Left kidney (tissue), 8 donors: Measurements from ENCODE around the gene IGSF11. TPM values are rescaled to one million over a fixed set of nuclear protein-coding genes. Genes with fewer than 3 reads are reported as not detected.
A peak's percentile ranks its signal among the peaks of the same experiment; 100 is the strongest.
"Not testable (repeated sequence)": the region's sequence is repeated elsewhere in the genome, so short reads cannot be mapped to it uniquely, and the experiment has no call there.

Experiments
- DNase-seq: peaks from one replicate; pipeline ENCODE4 v3.0.0-alpha.2; 2013
- long read RNA-seq, 8 donors: transcript quantifications; one replicate each; lab custom pipeline, GENCODE V29; 2026
- polyA plus RNA-seq: library from polyadenylated mRNA; unstranded; fragments of 120-200 nt; gene quantifications from one replicate; pipeline ENCODE4 v1.2.1, GENCODE V29; 2013; ENCODE audit not compliant: insufficient read length

The IGSF11 gene, protein sequence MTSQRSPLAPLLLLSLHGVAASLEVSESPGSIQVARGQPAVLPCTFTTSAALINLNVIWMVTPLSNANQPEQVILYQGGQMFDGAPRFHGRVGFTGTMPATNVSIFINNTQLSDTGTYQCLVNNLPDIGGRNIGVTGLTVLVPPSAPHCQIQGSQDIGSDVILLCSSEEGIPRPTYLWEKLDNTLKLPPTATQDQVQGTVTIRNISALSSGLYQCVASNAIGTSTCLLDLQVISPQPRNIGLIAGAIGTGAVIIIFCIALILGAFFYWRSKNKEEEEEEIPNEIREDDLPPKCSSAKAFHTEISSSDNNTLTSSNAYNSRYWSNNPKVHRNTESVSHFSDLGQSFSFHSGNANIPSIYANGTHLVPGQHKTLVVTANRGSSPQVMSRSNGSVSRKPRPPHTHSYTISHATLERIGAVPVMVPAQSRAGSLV
- 5.8 TPM for polyA plus RNA-seq
- long read RNA-seq, donor 1, partial matches to known transcripts = 0 of 1 reads
- long read RNA-seq, donor 1, other reads (novel, unspliced or antisense) = 0 of 1 reads
- long read RNA-seq, donor 2 = 0 reads
- long read RNA-seq, donor 3, partial matches to known transcripts = 0 of 2 reads
- long read RNA-seq, donor 3, other reads (novel, unspliced or antisense) = 0 of 2 reads
- long read RNA-seq, donor 4 = 0 reads
- long read RNA-seq, donor 5 = 0 reads
- long read RNA-seq, donor 6 = 0 reads
- long read RNA-seq, donor 7, partial matches to known transcripts = 0 of 2 reads
- long read RNA-seq, donor 7, other reads (novel, unspliced or antisense) = 0 of 2 reads
- long read RNA-seq, donor 8 = 0 reads

GRCh38 chr3:119034256-119035013 is at the start of gene IGSF11:
Gene IGSF11, minus strand, starts transcription at chr3:119034846. Its CDS starts 264 bp downstream, at chr3:119034582.
- DNase-seq = peak; percentile 78

DNA sequence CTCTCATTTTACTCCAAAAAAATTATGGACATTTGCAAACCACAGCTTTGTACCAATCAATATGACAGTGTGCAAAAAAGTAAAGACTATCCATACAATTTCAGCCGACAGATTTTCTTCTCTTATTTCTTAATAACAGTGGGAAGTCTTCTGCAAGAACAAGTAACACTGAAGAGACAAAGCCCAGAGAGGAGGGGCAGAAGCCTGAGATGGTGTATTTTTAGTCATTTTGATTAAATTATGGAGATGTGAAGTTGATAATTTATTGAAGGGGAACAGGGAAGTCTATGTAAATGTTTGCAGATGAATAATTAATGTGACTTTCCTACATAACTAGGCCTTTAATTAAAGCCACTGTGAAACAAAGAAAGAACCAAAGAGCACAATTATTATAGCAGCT is 45.7 kb upstream of the IGSF11 start:
- DNase-seq = no peak

DNA sequence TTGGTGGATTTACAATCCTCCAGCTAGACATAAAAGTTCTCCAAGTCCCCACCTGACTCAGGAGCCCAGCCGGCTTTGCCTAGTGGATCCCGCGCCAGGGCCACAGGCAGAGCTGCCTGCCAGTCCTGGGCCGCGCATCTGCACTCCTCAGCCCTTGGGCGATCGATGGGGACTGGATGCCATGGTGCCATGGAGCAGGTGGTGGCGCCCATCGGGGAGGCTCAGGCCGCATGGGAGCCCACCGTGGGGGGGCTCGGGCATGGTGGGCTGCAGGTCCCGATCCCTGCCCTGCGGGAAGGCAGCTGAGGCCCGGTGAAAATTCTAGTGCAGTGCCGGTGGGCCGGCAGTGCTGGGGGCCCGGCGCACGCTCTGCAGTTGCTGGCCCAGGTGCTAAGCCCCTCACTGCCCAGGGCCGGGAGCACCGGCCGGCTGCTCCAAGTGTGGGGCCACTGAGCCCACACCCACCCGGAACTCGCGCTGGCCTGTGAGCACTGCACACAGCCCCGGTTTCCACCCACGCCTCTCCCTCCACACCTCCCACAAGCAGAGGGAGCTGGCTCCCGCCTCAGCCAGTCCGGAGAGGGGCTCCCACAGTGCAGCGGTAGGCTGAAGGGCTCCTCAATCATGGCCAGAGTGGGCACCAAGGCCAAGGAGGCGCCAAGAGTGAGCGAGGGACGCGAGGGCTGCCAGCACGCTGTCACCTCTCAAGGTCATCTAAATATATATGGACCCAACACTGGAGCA is 38.8 kb upstream of the IGSF11 start:
- DNase-seq = no peak

GRCh38 chr3:119072451-119072850 is 37.8 kb upstream of the IGSF11 start:
- not testable (repeated sequence) for DNase-seq

- DNase-seq = no peak
Measured at GRCh38 chr3:119069725-119070124, 35.1 kb upstream of the IGSF11 start.

DNA sequence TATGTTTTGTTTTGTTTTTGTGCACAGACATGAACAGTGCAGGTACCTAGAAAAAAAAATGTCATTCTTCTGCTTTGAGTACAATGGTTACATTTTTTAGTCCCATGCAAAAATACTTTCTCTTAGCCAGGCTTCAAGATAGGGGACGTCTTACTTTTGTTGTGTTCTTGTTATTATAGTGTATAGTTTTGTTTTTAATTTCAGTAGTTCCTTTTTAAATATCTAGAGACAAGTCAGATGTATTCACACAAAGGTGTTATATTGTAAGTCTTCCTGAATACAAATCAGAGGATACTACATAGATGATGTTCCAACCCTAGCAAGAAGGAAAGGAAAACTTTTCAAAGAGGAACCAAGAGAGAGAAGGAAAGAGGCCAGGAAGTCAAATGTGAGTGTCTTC is 28.8 kb upstream of the IGSF11 start:
- DNase-seq = no peak

DNA sequence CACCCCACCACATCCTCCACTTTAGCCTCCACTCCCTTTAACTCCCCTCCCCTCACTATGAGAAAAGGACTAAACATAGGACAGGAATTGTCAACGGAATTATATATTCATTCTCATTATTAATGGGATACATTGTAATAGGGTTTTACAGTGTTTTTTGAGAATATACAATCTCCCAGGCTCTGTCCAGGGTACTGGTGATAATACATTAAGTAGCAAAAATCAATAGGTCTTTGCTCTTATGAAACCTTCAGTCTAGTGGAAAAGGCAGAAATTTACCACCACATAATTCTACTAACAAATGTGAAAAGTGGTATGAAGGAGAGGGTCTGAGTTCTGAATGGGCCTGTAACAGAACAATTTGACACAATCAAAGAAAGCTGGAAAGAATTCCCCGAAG is 28.2 kb upstream of the IGSF11 start:
- DNase-seq = no peak

DNA sequence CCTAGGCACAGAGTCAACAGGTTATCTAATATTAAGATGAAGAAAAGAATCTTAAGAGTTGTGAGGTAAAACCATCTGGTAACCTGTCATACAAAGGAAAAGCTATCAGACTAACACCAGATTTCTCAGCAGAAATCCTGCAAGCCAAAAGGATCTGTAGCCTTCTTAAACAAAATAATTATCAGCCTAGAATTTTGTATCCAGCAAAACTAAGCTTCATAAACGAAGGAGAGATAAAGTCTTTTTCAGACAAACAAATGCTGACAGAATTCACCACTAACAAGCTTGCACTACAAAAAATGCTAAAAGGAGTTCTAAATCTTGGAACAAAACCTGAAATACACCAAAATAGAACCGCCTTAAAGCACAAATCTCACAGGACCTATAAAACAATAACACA is 9.9 kb upstream of the IGSF11 start:
- no peak for DNase-seq

- DNase-seq = no peak
Measured at GRCh38 chr3:119042162-119042561, 7.5 kb upstream of the IGSF11 start.

DNA sequence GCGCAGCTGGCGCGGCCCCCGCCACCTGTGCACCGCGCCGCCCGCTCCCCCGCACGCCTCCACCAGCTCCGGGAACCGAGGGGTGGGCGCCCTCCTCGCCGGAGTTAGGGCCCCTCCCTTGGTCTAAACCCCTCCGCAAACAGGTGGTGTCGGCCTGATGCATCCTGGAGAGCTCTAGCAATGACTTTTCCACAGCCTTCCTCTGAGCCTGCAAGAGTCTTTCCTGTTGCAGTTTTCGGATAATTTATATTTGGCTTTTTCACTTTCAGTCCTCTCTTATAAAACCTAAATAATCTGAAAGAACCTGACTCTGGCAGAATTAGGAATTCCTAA is 334 bp upstream of the IGSF11 start:
- DNase-seq = no peak

DNA sequence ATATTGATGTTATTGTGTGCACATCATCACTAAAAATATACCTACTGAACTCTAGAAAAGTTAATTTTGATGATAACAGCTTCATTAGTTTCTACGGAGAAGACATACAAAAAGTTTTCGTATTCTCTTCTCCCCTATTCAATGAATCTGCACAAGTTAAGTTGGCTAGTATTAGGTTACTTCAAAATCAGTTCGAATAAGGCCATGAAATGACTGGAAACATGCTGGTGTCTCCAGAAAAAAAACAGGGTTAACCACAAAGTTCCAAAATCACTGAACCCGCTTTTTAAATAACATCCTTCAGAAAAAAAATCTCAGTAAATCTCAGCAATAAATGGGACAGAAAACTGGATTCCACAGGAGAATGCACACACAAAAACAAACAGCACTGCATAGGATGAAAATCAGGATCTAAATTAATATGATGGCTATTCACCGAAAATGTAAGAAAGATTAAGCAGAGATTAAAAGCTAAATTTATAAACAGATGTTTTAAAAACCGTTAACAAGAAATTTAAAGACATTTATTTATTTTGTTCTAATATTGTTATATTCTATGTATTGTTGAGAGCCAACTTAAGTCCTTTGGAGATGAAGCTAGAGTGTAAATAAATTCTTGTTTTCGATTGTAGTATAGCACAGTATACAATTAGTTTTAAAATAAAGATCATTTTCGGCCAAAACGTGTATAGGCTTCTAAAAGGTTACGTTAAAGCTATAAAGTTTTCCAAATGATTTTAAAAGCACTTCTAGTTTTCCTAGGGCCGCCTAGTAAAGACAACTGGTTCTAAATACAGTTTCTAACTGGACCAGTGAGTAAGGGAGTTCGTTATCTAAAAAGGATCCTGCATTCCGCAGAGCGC is 1.0 kb downstream of the IGSF11 start:
- no peak for DNase-seq

- no peak for DNase-seq
Measured at GRCh38 chr3:119025171-119025795, 9.4 kb downstream of the IGSF11 start.

GRCh38 chr3:119019767-119020518 is 14.7 kb downstream of the IGSF11 start:
- no peak for DNase-seq

DNA sequence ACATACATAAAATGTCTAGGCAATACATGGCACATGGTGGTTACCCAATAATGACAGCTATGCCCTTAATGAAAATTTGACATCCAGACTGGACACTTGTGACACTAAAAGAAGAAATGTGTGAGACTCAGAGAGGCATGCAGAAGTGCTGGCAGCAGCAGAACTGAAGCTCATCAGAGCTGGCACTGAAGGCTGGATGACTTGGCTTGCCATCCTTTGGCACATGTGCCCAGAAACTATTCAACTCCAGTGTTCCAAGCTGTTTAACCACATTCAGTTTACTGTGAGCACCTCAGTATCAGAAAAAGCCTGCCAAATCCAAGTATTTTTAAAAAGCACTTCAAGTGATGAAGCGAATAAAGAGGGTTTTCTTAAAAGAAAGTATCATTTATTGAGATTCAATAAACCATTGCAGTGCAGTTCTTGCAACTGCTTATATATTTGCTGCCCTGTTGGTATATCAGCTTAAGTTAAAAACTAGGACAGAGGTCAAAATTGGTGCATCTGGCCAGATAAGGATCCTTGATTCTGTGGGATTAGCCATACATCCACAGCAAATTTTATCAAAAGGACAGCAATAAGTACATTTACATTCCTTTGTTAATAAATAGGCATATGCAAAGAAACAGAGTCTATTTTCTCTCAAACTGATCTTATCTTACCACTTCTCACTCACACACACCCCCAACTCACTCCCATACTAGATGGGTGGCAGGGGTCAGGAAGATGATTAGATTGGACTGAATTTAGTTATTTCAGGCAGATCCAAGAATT is 15.8 kb downstream of the IGSF11 start:
- DNase-seq = no peak

DNA sequence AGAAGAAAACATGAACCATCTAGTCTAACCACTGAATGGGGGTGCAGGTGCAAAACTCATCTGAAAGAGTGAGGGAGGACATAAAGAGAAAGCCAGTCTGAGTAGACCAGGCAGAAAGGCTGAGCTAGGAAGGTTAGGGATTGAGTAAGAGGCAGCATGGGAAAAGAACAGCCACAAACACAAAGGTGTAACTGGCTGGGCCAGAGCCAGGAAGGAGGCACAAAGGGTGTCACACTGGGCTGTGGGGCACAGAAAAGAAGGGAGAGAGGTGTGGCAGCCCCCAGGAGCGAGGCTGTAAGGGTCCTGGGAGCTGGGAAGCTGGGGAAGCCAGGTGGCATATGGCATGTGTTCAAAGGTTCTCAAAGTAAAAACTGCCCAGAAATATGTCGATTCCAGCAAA is 18.7 kb downstream of the IGSF11 start:
- no peak for DNase-seq

DNA sequence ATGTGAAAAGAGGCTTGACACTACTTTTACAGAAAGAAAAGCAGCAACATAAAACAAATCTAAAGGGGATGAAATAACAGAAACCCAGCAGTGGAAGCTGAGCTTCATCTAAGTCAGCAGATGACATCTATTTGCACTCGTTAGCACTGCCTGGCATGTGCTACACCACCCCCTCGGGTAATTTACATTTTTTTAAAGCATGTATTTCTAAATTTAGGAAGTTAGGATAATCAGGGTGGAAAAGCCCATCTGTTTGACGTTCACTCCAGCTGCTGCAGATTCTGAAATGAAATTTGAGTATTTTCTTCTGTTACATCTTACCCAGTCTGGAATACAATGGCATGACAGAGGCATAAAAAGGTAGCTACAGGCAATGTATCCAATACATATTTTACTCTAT is 20.7 kb downstream of the IGSF11 start:
- no peak for DNase-seq

DNA sequence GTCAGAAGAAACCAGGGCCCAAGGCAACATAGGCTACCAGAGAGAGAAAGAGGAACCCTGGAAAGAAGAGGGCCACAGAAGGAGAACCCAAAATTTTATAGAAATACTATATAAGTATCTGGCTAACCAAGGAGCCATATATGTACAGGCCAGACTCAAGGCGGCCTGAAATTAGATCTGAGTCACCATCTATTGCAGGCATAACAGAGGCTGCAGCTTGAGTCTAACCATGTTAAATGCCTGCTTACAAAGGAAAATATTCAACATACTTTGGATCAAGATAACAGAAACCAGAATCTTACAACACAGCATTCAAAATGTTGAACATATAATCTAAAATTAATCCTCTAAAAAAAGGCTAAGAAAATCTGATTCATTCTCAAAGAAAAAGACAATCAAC is 23.1 kb downstream of the IGSF11 start:
- DNase-seq = no peak

- DNase-seq = no peak
Measured at GRCh38 chr3:118997190-118997589, 37.5 kb downstream of the IGSF11 start.

GRCh38 chr3:118991775-118992174 is 42.9 kb downstream of the IGSF11 start:
- no peak for DNase-seq
